Measurements from ENCODE around the gene SLC39A3.

The SLC39A3 gene

DNA sequence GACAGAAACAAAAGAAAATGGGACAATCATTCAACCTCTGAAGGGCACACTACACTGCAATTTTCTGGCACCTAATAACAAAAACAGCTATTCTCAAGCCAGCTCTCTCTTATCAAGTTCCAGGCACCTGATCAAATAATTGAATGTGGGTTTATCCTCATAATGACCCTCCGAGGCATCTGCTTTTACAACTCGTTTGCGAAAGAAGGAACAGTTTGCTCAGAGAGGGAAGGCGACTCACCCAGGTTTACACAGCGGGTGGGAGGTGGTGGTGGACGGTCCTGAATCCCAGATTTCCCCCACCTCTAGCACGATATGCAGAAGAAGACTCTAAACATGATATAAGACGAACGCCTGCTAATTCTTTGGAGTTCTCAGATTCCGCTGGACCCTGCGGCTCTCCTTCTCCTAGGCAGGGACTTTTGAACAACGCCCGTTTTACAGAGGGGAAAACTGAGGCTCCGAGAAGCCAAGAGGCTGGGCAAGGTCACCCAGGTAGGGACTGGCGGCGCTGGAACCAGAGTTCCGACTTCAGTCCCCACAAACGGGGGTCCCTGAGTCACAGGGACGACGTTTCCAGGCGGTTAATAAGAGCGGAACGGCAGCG, 42.6 kb upstream of the SLC39A3 start:
- no peak for TF ChIP-seq CTCF (IDR thresholded peaks at IDR 0.05; ENCODE audit: low read depth, low read length)
- H3K4me3 ChIP-seq (replicated peaks in 1 of 2; ENCODE audit: low read depth in 2 of 2, low read length in 2 of 2): peak overlapping the region; percentile 100
- peak; percentile 5 to 15 for DNase-seq (ENCODE audit: low read depth in 2 of 2)

- no peak for DNase-seq (ENCODE audit: low read depth in 2 of 2)
- no peak for TF ChIP-seq CTCF (IDR thresholded peaks at IDR 0.05; ENCODE audit: low read depth, low read length)
- H3K4me3 ChIP-seq (replicated peaks in 1 of 2; ENCODE audit: low read depth in 2 of 2, low read length in 2 of 2): no peak overlapping the region
Measured at GRCh38 chr19:2780284-2780683, 40.5 kb upstream of the SLC39A3 start.

- DNase-seq (ENCODE audit: low read depth in 2 of 2): no peak
- no peak for TF ChIP-seq CTCF (IDR thresholded peaks at IDR 0.05; ENCODE audit: low read depth, low read length)
- H3K4me3 ChIP-seq (replicated peaks in 1 of 2; ENCODE audit: low read depth in 2 of 2, low read length in 2 of 2): no peak overlapping the region
Measured at GRCh38 chr19:2779121-2779740, 39.4 kb upstream of the SLC39A3 start.

GRCh38 chr19:2777952-2778683, 38.3 kb upstream of the SLC39A3 start:
- no peak overlapping the region for H3K4me3 ChIP-seq (replicated peaks in 1 of 2; ENCODE audit: low read depth in 2 of 2, low read length in 2 of 2)
- DNase-seq (ENCODE audit: low read depth in 2 of 2): no peak
- TF ChIP-seq CTCF (IDR thresholded peaks at IDR 0.05; ENCODE audit: low read depth, low read length): no peak

DNA sequence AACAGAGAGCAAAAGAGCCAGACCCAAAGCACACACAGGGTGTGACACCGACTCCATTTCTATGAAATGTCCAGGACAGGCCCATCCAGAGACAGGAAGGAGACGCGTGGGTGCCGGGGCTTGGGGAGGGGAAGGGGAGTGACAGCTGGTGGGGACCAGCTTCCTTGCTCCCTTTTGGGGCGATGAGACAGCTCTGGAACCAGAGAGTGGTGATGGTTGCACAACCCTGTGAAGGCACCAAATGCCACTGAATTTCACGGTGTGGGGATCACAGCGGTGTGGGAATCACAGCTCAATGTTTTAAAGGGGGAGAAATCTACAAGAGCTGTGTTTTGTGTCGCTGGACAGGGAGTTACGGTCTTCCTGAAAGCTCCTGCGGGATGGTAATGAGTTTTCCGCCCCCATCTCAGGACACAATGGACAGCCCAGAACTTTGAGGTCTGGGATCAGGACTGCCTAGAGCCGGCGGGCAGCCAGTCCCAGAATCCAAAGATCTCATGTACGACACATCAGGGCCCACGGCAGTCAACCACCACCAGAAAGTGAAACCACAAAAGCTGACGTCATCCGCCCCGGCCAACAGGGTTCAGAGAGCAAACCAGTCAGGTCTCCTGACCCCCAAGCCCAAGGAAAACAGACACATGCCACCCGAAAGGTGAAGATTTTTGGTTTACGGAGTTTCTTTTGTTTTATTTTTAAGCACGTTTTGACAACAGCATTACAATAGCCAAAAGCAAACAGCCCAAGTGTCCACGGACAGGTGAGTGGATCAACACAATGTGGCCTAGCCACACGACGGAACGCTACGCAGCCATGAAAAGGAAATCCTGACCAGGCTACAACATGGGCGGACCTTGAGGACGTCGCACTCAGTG, 36.0 kb upstream of the SLC39A3 start:
- TF ChIP-seq CTCF (IDR thresholded peaks at IDR 0.05; ENCODE audit: low read depth, low read length): no peak
- H3K4me3 ChIP-seq (replicated peaks in 1 of 2; ENCODE audit: low read depth in 2 of 2, low read length in 2 of 2): peak overlapping the region in 1 of 2 donors; percentile 33

GRCh38 chr19:2774953-2775555, 35.2 kb upstream of the SLC39A3 start:
- H3K4me3 ChIP-seq (replicated peaks in 1 of 2; ENCODE audit: low read depth in 2 of 2, low read length in 2 of 2): no peak overlapping the region
- DNase-seq (ENCODE audit: low read depth in 2 of 2): no peak
- TF ChIP-seq CTCF (IDR thresholded peaks at IDR 0.05; ENCODE audit: low read depth, low read length): no peak

More for the DNA sequence above, 36.0 kb upstream of the SLC39A3 start:
- peak; percentile 39 to 72 for DNase-seq (ENCODE audit: low read depth in 2 of 2)
